Measurements from ENCODE around the gene C1orf185. TPM values are rescaled to one million over a fixed set of nuclear protein-coding genes. Genes with fewer than 3 reads are reported as not detected.
"Not testable (repeated sequence)": the region's sequence is repeated elsewhere in the genome, so short reads cannot be mapped to it uniquely, and the experiment has no call there.

The C1orf185 gene
- polyA plus RNA-seq, 1 experiment = not detected

GRCh38 chr1:51131185-51131584, 29.2 kb downstream of the C1orf185 start:
- ChIA-PET CTCF (interaction anchor here (0.8 kb wide), 1 partner anchor 58 kb away, joined by 3 read pairs; no protein-coding TSS in a partner anchor), POLR2A (no interaction called here)
- no peak for DNase-seq (ENCODE audit: low read depth, low spot score)
- H3K27ac ChIP-seq (ENCODE audit: low read depth, low read length) = no peak overlapping the region
- H3K27me3 ChIP-seq (ENCODE audit: control insufficient read depth, insufficient read depth, low read length) = peaks cover 2% of the 10 kb centered on the region
- H3K4me3 ChIP-seq (ENCODE audit: low read depth, low read length) = no peak overlapping the region
- TF ChIP-seq CTCF (IDR thresholded peaks at IDR 0.05; ENCODE audit: low read depth, low read length) = no peak
- H3K9me3 ChIP-seq (ENCODE audit: control insufficient read depth, insufficient read depth, low read length) = no peaks in the 10 kb centered on the region

- H3K4me3 ChIP-seq (ENCODE audit: low read depth, low read length) = no peak overlapping the region
- TF ChIP-seq CTCF (IDR thresholded peaks at IDR 0.05; ENCODE audit: low read depth, low read length) = no peak
- ChIA-PET POLR2A (no interaction called here), CTCF (no interaction called here)
- H3K9me3 ChIP-seq (ENCODE audit: control insufficient read depth, insufficient read depth, low read length) = no peaks in the 10 kb centered on the region
- H3K27ac ChIP-seq (ENCODE audit: low read depth, low read length) = no peak overlapping the region
- H3K27me3 ChIP-seq (ENCODE audit: control insufficient read depth, insufficient read depth, low read length) = peaks cover 4% of the 10 kb centered on the region
- no peak for DNase-seq (ENCODE audit: low read depth, low spot score)
These were observed 31.0 kb downstream of the C1orf185 start for GRCh38 chr1:51133045-51133444.

GRCh38 chr1:51137696-51138095, 35.7 kb downstream of the C1orf185 start:
- CTCF ChIA-PET = interaction anchor here (0.6 kb wide), 1 partner anchor 27 kb away, joined by 3 read pairs; no protein-coding TSS in a partner anchor
- H3K4me3 ChIP-seq (ENCODE audit: low read depth, low read length); POLR2A ChIA-PET; H3K9me3 ChIP-seq (ENCODE audit: control insufficient read depth, insufficient read depth, low read length); DNase-seq (ENCODE audit: low read depth, low spot score); H3K27ac ChIP-seq (ENCODE audit: low read depth, low read length); H3K27me3 ChIP-seq (ENCODE audit: control insufficient read depth, insufficient read depth, low read length): not testable (repeated sequence)

- Histone ChIP-seq H3K9me3 (ENCODE audit: control insufficient read depth, insufficient read depth, low read length) (no peaks in the 10 kb centered on the region), H3K27me3 (ENCODE audit: control insufficient read depth, insufficient read depth, low read length) (peaks cover 2% of the 10 kb centered on the region), H3K27ac (ENCODE audit: low read depth, low read length) (no peak overlapping the region), H3K4me3 (ENCODE audit: low read depth, low read length) (no peak overlapping the region)
- no peak for TF ChIP-seq CTCF (IDR thresholded peaks at IDR 0.05; ENCODE audit: low read depth, low read length)
- ChIA-PET POLR2A (no interaction called here), CTCF (interaction anchor here (0.5 to 1.2 kb wide), 2 partner anchors 33 to 365 kb away, joined by 4 to 5 read pairs; no protein-coding TSS in a partner anchor)
- DNase-seq (ENCODE audit: low read depth, low spot score) = no peak
These were observed 37.4 kb downstream of the C1orf185 start for GRCh38 chr1:51139474-51139873.

- ChIA-PET POLR2A (no interaction called here), CTCF (interaction anchor here (1.0 kb wide), 1 partner anchor 218 kb away, joined by 3 read pairs; no protein-coding TSS in a partner anchor)
- H3K4me3 ChIP-seq (ENCODE audit: low read depth, low read length) = no peak overlapping the region
- no peak for DNase-seq (ENCODE audit: low read depth, low spot score)
- no peak for TF ChIP-seq CTCF (IDR thresholded peaks at IDR 0.05; ENCODE audit: low read depth, low read length)
- H3K9me3 ChIP-seq (ENCODE audit: control insufficient read depth, insufficient read depth, low read length) = no peaks in the 10 kb centered on the region
- H3K27ac ChIP-seq (ENCODE audit: low read depth, low read length) = no peak overlapping the region
- H3K27me3 ChIP-seq (ENCODE audit: control insufficient read depth, insufficient read depth, low read length) = no peaks in the 10 kb centered on the region
These were observed 45.4 kb downstream of the C1orf185 start for GRCh38 chr1:51147394-51147793.

- ChIA-PET CTCF (no interaction called here), POLR2A (no interaction called here)
- Histone ChIP-seq H3K27me3 (ENCODE audit: control insufficient read depth, insufficient read depth, low read length) (no peaks in the 10 kb centered on the region), H3K4me3 (ENCODE audit: low read depth, low read length) (no peak overlapping the region), H3K9me3 (ENCODE audit: control insufficient read depth, insufficient read depth, low read length) (peaks cover 2% of the 10 kb centered on the region; the same call in 1 of the 2 replicates), H3K27ac (ENCODE audit: low read depth, low read length) (no peak overlapping the region)
- no peak for TF ChIP-seq CTCF (IDR thresholded peaks at IDR 0.05; ENCODE audit: low read depth, low read length)
- no peak for DNase-seq (ENCODE audit: low read depth, low spot score)
These were observed 52.7 kb downstream of the C1orf185 start for GRCh38 chr1:51154776-51155175.

Data from AG04450 (cell line).